K562 (cell line): ENCODE results near the gene ALK. TPM values are rescaled to one million over a fixed set of nuclear protein-coding genes. Genes with fewer than 3 reads are reported as not detected.
A peak's percentile ranks its signal among the peaks of the same experiment; 100 is the strongest.

Experiments used
- ATAC-seq: fragments of 200-7000 bp; cut with Tn5 transposase; 3 replicates; pipeline ENCODE4 v1.9.1; 2020; ENCODE audit warnings: moderate library complexity
- BruUV-seq: library from RNA; stranded (reverse); fragments of 400-500 nt; replicated peaks from 2 replicates; lab custom pipeline; 2021; lab: Mats Ljungman, UMichigan
- CTCF ChIA-PET: fragments of 300-600 bp; formaldehyde crosslinking; extraction: SDS; loops from one replicate; lab custom pipeline; 2021; ENCODE audit warnings: low intra/inter-chr PET ratio; lab: Yijun Ruan, JAX
- POLR2A ChIA-PET: fragments of 300-600, 350-650 bp; sonication (Branson Sonifier 250); formaldehyde crosslinking; extraction: SDS; loops from one replicate; lab custom pipeline; 2021; ENCODE audit warnings: antibody characterized with exemption, inconsistent platforms; lab: Yijun Ruan, JAX
- DNase-seq, 4 experiments: peaks; one replicate each; pipeline versions ENCODE4 v3.0.0 to v3.0.0-alpha.2; 2011 to 2018; ENCODE audit warnings: low spot score in 3 of 4, mixed read lengths in 3 of 4; ENCODE audit errors: extremely low read depth in 1 of 4
- FAIRE-seq: peaks from 2 replicates; lab custom pipeline; 2011; peaks lifted over from hg19 to GRCh38; lab: Jason Lieb, UNC
- H2AFZ ChIP-seq: 2 replicates; pipeline ENCODE4 v1.6.0; 2011; ENCODE audit warnings: low read depth, low read length, control low read depth, inconsistent platforms
- H3K27ac ChIP-seq: fragments of 200-600 bp; 3 replicates; pipeline ENCODE4 v1.8.0; 2011; ENCODE audit warnings: low read depth, mild to moderate bottlenecking, control low read depth, inconsistent platforms, low read length, moderate library complexity, mixed read lengths; ENCODE audit errors: extremely low read depth
- H3K27me3 ChIP-seq, 2 experiments: fragments of 300-600 bp in 1 of 2; 2 replicates in 1 of 2; 3 replicates in 1 of 2; pipeline versions ENCODE4 v1.6.0 to v1.8.0; 2011; ENCODE audit warnings: inconsistent platforms in 2 of 2, low read length in 2 of 2, mild to moderate bottlenecking in 1 of 2, mixed read lengths in 1 of 2, moderate library complexity in 1 of 2; ENCODE audit not compliant: control insufficient read depth in 2 of 2, insufficient read depth in 2 of 2
- H3K36me3 ChIP-seq: fragments of 300-600 bp; 3 replicates; pipeline ENCODE4 v1.8.0; 2011; ENCODE audit warnings: mild to moderate bottlenecking, low read length, inconsistent platforms; ENCODE audit not compliant: control insufficient read depth, insufficient read depth
- H3K4me1 ChIP-seq, 2 experiments: fragments of 200-600 bp in 1 of 2; replicated peaks in 1 of 2; 2 replicates in 1 of 2; 3 replicates in 1 of 2; pipeline versions ENCODE4 v1.5.1 to v1.8.0; 2011; ENCODE audit warnings: inconsistent platforms in 2 of 2, low read length in 2 of 2, mild to moderate bottlenecking in 1 of 2, mixed read lengths in 1 of 2, moderate library complexity in 1 of 2; ENCODE audit not compliant: control insufficient read depth in 2 of 2, insufficient read depth in 2 of 2
- H3K4me2 ChIP-seq: 2 replicates; pipeline ENCODE4 v1.6.1; 2011; ENCODE audit warnings: low read length, control low read depth, inconsistent platforms, mixed read lengths; ENCODE audit not compliant: insufficient read depth
- H3K4me3 ChIP-seq: fragments of 200-600 bp; sonication (generic), shearing (Covaris generic); 2 replicates; pipeline ENCODE4 v1.5.1; 2016; ENCODE audit warnings: control low read depth, inconsistent platforms
- H3K79me2 ChIP-seq: fragments of 200-600 bp; 3 replicates; pipeline ENCODE4 v1.8.0; 2011; ENCODE audit warnings: low read length, inconsistent platforms; ENCODE audit not compliant: control insufficient read depth, insufficient read depth
- H3K9ac ChIP-seq, 2 experiments: 2 replicates each; pipeline versions ENCODE4 v1.6.0 to v1.6.1; 2011; ENCODE audit warnings: low read depth in 2 of 2, low read length in 2 of 2, control low read depth in 1 of 2, inconsistent platforms in 1 of 2, mild to moderate bottlenecking in 1 of 2, mixed read lengths in 1 of 2; ENCODE audit not compliant: insufficient read depth in 1 of 2
- H3K9me1 ChIP-seq: one replicate; pipeline ENCODE4 v1.6.0; 2011; ENCODE audit warnings: inconsistent platforms, mild to moderate bottlenecking, low read length, moderate library complexity; ENCODE audit not compliant: control insufficient read depth, insufficient read depth
- H3K9me3 ChIP-seq: replicated peaks from 2 replicates; pipeline ENCODE4 v1.5.1; 2011; ENCODE audit warnings: low read depth, low read length, inconsistent platforms; ENCODE audit not compliant: control insufficient read depth, insufficient read depth
- H4K20me1 ChIP-seq: replicated peaks from 2 replicates; pipeline ENCODE4 v1.6.1; 2011; ENCODE audit warnings: low read length, inconsistent platforms, mixed read lengths; ENCODE audit not compliant: control insufficient read depth, insufficient read depth
- ARHGAP35 ChIP-seq: fragments of 450-650 bp; IDR thresholded peaks from 2 replicates; pipeline ENCODE4 v1.6.1; 2018; ENCODE audit not compliant: partially characterized antibody
- BACH1 ChIP-seq: fragments of 200-800 bp; sonication (Bioruptor generic); IDR thresholded peaks from 2 replicates; pipeline ENCODE4 v1.6.1; 2016; ENCODE audit warnings: missing genetic modification characterization, missing compliant biosample characterization
- EP400 ChIP-seq: fragments of 450-650 bp; IDR thresholded peaks from 2 replicates; pipeline ENCODE4 v1.6.1; 2017; ENCODE audit warnings: antibody characterized with exemption, mild to moderate bottlenecking, moderate library complexity
- FOXJ3 ChIP-seq: sonication (generic); formaldehyde crosslinking; IDR thresholded peaks from 2 replicates; pipeline ENCODE4 v1.4.0; 2020; ENCODE audit warnings: mild to moderate bottlenecking, missing genetic modification reagents
- SMARCA5 ChIP-seq: fragments of 450-650 bp; IDR thresholded peaks from 2 replicates; pipeline ENCODE4 v1.6.1; 2016
- ZNF277 ChIP-seq: fragments of 250-450 bp; sonication (Bioruptor Pico); IDR thresholded peaks from 2 replicates; pipeline ENCODE4 v1.8.0; 2022; ENCODE audit warnings: inconsistent platforms, mild to moderate bottlenecking, moderate library complexity, borderline replicate concordance
- ZNF316 ChIP-seq: fragments of 450-650 bp; IDR thresholded peaks from 2 replicates; pipeline ENCODE4 v1.6.1; 2016
- WGBS: fragments of 100-300 bp; shearing (Covaris generic); methylation state at CpG from one replicate; pipeline ENCODE4 v1.1.6; 2016; ENCODE audit warnings: low coverage, mixed read lengths; ENCODE audit not compliant: insufficient coverage; ENCODE audit errors: missing lambda C conversion rate; 5-methylcytosine and 5-hydroxymethylcytosine counted together
- in situ Hi-C: fragments of 300-500 bp; cut with MboI; formaldehyde crosslinking; loops from 4 replicates; pipeline ENCODE4 v1.15.0; 2018; ENCODE audit warnings: inconsistent platforms, mixed read lengths
- intact Hi-C: fragments of 100-400 bp; cut with micrococcal nuclease; formaldehyde crosslinking; loops from 2 replicates; pipeline ENCODE4 v1.14.2; 2022
- polyA plus RNA-seq, 8 experiments: library from polyadenylated mRNA; depleted of rRNA in 4 of 8; stranded (reverse) in 5 of 8; unstranded in 3 of 8; fragments of >200 nt; fragmentation: Nextera tagmentation in 2 of 8; fragmentation: Illumina TruSeq in 1 of 8; extraction: Ambion mirVana in 2 of 8; extraction: Trizol in 1 of 8; gene quantifications; 2 replicates each; pipeline versions ENCODE4 v1.2.1 to v1.2.3, GENCODE V29; 2011 to 2014; ENCODE audit warnings: inconsistent platforms in 1 of 8, missing spikeins in 1 of 8
- total RNA-seq, 7 experiments: library from RNA; depleted of rRNA in 6 of 7; stranded (reverse); fragments of >200 nt in 6 of 7; fragmentation: Illumina TruSeq in 2 of 7; extraction: Trizol in 2 of 7; gene quantifications; 2 replicates each; pipeline versions ENCODE4 v1.2.1 to v1.2.3, GENCODE V29; 2011 to 2021; ENCODE audit warnings: low replicate concordance in 1 of 7

The ALK gene
- total and polyA plus RNA-seq, 9 of the 15 experiments (the other 6 are each of a cell fraction or from before 2014, with no cell fraction given), result not detected

GRCh38 chr2:29485117-29485516 lies 436.3 kb downstream of the ALK start:
- no peak overlapping the region for H3K9ac ChIP-seq
- H3K79me2 ChIP-seq, result no peaks in the 10 kb centered on the region
- ATAC-seq (no peak), FAIRE-seq (no peak), DNase-seq (no peak)
- H3K4me3 ChIP-seq, result no peak overlapping the region
- BruUV-seq, result no TSS peak
- H3K4me1 ChIP-seq, result no peaks in the 10 kb centered on the region; a peak in 1 of 5 replicates
- 0 out of 5 replicates have a peak, but pooled peaks cover 0 to 4% of the 10 kb centered on the region in 2 experiments for H3K27me3 ChIP-seq
- H4K20me1 ChIP-seq, result no peaks in the 10 kb centered on the region
- intact Hi-C loops, result no loop called here
- no peak overlapping the region for H3K4me2 ChIP-seq
- no peak overlapping the region for H2AFZ ChIP-seq
- ChIA-PET CTCF (interaction anchor here (0.7 kb wide), 1 partner anchor 35 kb away, joined by 4 read pairs; no protein-coding TSS in a partner anchor), POLR2A (no interaction called here)
- in situ Hi-C loops, result no loop called here
- no peak overlapping the region for H3K27ac ChIP-seq
- no peaks in the 10 kb centered on the region for H3K9me1 ChIP-seq
- H3K36me3 ChIP-seq, result no peaks in the 10 kb centered on the region
- H3K9me3 ChIP-seq, result no peaks in the 10 kb centered on the region
- TF ChIP-seq ARHGAP35 (no peak), ZNF316 (peak; percentile 48; the same call in 1 of the 2 replicates), FOXJ3 (no peak)

GRCh38 chr2:29482867-29483266 lies 438.5 kb downstream of the ALK start:
- Histone ChIP-seq H3K36me3 (no peaks in the 10 kb centered on the region), H3K9me3 (no peaks in the 10 kb centered on the region), H3K27ac (no peak overlapping the region), H3K9me1 (no peaks in the 10 kb centered on the region), H3K4me1 (no peaks in the 10 kb centered on the region; a peak in 1 of 5 replicates), H3K4me3 (no peak overlapping the region), H2AFZ (no peak overlapping the region), H4K20me1 (no peaks in the 10 kb centered on the region; the same call in 1 of the 2 replicates), H3K79me2 (no peaks in the 10 kb centered on the region), H3K9ac (no peak overlapping the region), H3K27me3 (0 out of 5 replicates have a peak, but pooled peaks cover 0 to 14% of the 10 kb centered on the region in 2 experiments), H3K4me2 (no peak overlapping the region)
- DNase-seq (no peak), FAIRE-seq (no peak), ATAC-seq (no peak)
- BruUV-seq, result no TSS peak
- ChIA-PET CTCF (no interaction called here), POLR2A (no interaction called here)
- in situ Hi-C loops, result no loop called here
- intact Hi-C loops, result no loop called here
- 0% methylated on average over 3 of the region's 3 CpGs for WGBS
- TF ChIP-seq EP400, result no peak
- no peak for TF ChIP-seq SMARCA5
- TF ChIP-seq BACH1, result no peak
- TF ChIP-seq ZNF277 (CRISPR knock-in tag), result no peak
